Osteocyte (in vitro differentiated cells): ENCODE data around the gene C2CD4A. TPM values are rescaled to one million over a fixed set of nuclear protein-coding genes. Genes with fewer than 3 reads are reported as not detected.

Experiments used
- DNase-seq: peaks from one replicate; pipeline ENCODE4 v3.0.0; 2021; ENCODE audit warnings: mixed read lengths; ENCODE audit not compliant: unreplicated experiment; ENCODE audit errors: extremely low spot score
- H3K27ac Mint-ChIP-seq: one replicate; pipeline ENCODE4 v1.8.0; 2021; ENCODE audit warnings: mild to moderate bottlenecking, mixed read lengths; ENCODE audit not compliant: unreplicated experiment
- H3K27me3 Mint-ChIP-seq: one replicate; pipeline ENCODE4 v1.8.0; 2021; ENCODE audit warnings: mixed read lengths; ENCODE audit not compliant: unreplicated experiment
- H3K36me3 Mint-ChIP-seq: one replicate; pipeline ENCODE4 v1.8.0; 2021; ENCODE audit warnings: mixed read lengths; ENCODE audit not compliant: unreplicated experiment
- H3K4me1 Mint-ChIP-seq: one replicate; pipeline ENCODE4 v1.8.0; 2021; ENCODE audit warnings: mixed read lengths; ENCODE audit not compliant: unreplicated experiment
- H3K4me3 Mint-ChIP-seq: one replicate; pipeline ENCODE4 v1.8.0; 2021; ENCODE audit warnings: mild to moderate bottlenecking, moderate library complexity, mixed read lengths; ENCODE audit not compliant: unreplicated experiment
- H3K9me3 Mint-ChIP-seq: one replicate; pipeline ENCODE4 v1.8.0; 2021; ENCODE audit warnings: mixed read lengths; ENCODE audit not compliant: unreplicated experiment
- total RNA-seq: library from RNA; stranded (reverse); gene quantifications from 2 replicates; pipeline ENCODE4 v1.2.1, GENCODE V29; 2021
- TF ChIP-seq, protein P1 (sequence below): fragments of 200-600 bp; sonication (generic); IDR thresholded peaks from 2 replicates; pipeline ENCODE4 v1.5.0; 2021; ENCODE audit warnings: antibody characterized with exemption, mild to moderate bottlenecking, moderate library complexity

C2CD4A gene
- total RNA-seq, 1 donor from 2014 or later = not detected

DNA sequence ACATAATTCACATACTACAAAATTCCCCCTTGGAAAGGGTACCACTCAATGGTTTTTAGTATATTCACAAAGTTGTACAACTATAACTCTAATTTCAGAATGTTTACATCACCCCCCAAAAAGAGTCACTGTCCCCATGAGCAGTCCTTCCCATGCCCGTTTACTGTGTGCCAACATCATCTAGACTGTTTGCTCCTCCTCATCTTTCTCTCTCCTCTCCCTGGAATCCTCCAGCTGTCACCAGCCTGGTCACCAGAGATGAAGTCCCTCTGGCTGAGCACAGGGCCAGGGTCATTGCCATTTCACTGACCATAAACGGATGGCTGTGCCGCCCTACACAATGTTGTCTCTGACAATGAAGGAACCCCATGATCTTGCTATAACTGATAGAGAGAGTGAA is 53.1 kb downstream of the C2CD4A start:
- H3K27ac Mint-ChIP-seq = peak overlapping the region; percentile 87
- TF ChIP-seq, protein P1, sequence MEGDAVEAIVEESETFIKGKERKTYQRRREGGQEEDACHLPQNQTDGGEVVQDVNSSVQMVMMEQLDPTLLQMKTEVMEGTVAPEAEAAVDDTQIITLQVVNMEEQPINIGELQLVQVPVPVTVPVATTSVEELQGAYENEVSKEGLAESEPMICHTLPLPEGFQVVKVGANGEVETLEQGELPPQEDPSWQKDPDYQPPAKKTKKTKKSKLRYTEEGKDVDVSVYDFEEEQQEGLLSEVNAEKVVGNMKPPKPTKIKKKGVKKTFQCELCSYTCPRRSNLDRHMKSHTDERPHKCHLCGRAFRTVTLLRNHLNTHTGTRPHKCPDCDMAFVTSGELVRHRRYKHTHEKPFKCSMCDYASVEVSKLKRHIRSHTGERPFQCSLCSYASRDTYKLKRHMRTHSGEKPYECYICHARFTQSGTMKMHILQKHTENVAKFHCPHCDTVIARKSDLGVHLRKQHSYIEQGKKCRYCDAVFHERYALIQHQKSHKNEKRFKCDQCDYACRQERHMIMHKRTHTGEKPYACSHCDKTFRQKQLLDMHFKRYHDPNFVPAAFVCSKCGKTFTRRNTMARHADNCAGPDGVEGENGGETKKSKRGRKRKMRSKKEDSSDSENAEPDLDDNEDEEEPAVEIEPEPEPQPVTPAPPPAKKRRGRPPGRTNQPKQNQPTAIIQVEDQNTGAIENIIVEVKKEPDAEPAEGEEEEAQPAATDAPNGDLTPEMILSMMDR = no peak
- no peak for DNase-seq
- no peak overlapping the region for H3K4me3 Mint-ChIP-seq
- no peaks in the 10 kb centered on the region for H3K36me3 Mint-ChIP-seq
- H3K27me3 Mint-ChIP-seq = no peaks in the 10 kb centered on the region
- peaks cover 18% of the 10 kb centered on the region for H3K4me1 Mint-ChIP-seq
- peaks cover 3% of the 10 kb centered on the region for H3K9me3 Mint-ChIP-seq

Other genes with a start within 250 kb of the C2CD4A start
- 60.2 and 67.5 TPM in 2 replicates for gene VPS13C, start 6.5 kb upstream of the C2CD4A start, total RNA-seq
- gene C2CD4B, start 98.3 kb downstream of the C2CD4A start, total RNA-seq = not detected in 2 replicates